ENCODE measurements around the gene KCNIP1.
A peak's percentile ranks its signal among the peaks of the same experiment; 100 is the strongest.

The KCNIP1 gene

DNA sequence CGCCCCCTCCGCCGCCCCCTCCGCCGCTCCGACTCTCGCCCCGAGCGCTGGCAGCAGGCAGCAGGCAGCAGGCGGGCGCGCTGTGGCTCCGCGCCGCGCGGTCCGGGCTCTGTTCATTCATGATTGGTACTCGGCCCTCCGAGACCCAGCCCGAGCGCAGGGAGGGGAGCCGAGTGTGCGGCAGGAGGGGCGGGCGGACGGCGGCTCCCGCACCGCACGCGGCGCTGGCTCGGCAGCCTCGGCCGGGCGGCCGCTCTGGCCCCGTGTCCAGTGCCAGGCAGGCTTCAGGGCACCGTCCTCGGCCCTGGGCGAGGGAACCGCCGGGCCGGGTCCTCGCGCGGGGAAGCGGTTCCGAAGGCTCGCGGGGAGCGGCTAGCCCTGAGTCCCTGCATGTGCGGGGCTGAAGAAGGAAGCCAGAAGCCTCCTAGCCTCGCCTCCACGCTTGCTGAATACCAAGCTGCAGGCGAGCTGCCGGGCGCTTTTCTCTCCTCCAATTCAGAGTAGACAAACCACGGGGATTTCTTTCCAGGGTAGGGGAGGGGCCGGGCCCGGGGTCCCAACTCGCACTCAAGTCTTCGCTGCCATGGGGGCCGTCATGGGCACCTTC, at the start of gene KCNIP1:
Gene KCNIP1, plus strand, starts transcription at position 31 of the 607 bp plus-strand sequence.
- DNase-seq = peak in 2 of 3 experiments; percentile 9 to 20

DNA sequence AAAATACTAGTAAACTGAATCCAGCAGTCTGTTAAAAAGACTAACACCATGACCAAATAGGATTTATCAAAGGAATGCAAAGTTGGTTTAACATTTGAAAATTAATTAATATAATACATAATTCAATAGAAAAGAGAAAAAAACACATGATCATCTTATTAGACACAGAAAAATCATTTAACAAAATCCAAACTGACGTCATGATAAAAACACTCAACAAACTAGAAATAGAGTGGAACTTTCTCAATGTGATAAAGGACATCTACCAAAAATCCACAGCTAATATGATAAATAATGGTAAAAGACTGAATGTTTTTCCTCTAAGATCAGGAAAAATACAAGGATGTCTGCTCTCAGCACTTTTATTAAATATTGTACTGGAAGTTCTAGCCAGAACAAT, 40.4 kb upstream of the KCNIP1 start:
- no peak for DNase-seq

DNA sequence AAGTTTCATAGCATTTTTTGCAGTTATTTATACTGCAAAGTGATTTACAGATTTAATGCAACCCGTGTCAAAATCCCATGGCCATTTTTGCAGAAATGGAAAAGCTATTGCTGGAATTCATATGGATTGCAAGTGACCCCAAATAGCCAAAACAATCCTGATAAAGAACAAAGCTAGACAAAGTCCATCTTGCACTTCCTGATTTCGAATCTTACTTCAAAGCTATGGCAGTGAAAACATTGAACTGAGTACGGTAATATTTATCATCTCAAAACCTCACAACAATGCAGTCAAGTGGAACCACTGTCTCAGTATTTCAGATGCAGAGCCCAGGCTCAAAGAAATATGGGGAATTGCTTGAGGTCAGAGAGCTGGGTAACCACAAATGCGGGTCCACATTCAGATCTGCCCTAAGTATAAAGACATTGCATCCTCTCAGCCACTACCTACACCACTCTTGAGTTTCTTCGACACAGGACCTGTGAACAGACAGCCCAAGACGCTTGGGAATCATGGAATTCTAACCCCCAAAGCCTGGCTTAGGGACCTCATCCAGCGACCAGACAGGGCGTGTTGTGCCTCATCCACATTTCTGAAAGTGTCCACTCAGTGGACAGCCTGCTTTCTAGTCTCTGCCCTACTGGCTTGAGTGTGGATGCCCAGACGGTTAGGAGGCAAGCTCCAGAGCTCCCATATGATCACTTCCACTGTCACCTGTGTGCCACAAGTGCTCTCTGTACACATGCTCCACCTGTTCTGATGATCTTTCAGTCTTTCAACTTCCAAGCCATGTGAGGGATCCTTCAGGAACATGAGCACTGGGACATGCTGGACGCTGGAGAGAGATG, 39.3 kb upstream of the KCNIP1 start:
- no peak for DNase-seq

DNA sequence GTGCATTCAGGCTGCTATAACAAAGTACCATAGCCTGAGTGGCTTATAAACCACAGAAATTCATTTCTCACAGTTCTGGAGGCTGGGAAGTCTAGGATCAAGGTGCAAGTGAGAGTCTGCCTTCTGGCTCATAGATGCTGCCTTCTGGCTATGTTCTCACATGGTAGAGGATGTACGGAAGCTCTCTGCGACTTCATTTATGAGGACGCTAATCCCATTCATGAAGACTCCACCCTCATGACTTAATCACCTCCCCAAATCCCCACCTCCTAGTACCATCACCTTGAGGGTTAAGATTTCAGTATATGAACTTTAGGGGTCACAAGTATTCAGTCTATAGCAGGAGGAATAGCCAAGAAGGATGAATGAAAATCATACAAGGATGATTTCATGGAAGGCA, 37.3 kb upstream of the KCNIP1 start:
- DNase-seq = no peak

DNA sequence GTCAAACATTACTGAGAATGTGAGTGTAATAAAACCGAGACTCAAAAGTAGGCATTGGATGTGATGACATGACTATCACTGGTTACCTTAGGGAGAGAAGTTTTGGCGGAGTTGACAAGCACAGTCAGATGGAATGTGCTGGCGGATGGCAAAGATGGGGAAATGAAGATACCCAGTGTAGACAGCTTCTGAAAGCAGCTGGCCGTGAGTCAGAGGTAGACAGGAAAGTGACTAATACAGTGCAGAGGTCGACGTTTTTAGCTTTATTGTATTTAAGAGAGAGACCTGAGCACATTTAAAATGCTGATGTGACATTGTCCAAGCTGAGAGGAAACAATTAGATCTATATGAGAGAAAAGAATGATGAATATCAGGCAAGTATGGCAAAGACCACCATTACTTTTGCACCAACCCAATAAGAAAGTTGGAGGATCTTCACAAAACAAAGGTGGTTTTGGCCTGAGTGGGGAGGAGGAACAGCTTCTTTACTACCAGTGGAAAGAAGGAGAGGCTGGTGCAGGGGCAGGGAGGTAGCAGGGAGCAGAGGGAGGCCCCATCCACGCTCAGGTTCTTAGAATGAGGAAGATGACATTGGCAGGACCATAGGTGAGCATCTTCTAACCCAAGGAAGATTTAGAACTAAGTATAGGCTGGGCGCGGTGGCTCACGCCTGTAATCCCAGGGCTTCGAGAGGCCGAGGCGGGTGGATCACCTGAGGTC, 36.7 kb upstream of the KCNIP1 start:
- no peak for DNase-seq

DNA sequence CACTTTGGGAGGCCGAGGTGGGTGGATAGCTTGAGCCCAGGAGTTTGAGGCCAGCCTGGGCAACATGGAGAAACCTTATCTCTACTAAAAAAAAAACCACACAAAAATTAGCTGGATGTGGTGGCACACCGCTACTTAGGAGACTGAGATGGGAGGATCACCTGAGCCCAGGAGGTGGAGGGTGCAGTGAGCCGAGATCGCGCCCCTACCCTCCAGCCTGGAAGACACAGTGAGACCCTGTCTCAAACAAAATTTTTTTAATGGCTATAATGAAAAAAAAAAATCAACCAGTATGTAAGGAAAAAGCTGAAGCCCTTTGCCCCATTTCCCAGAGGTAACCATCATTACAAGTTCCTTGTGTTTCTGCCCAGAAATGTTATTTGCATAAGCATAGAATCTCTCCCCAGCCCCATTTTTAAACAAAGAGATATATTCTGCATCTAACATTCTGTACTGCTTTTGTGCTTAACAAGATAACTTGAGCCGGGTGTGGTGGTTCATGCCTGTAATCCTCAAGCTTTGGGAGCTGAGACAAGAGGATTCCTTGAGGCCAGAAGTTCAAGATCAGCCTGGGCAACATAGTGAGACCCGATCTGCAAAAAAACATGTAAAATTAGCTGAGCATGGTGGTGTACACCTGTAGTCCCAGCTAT, 35.1 kb upstream of the KCNIP1 start:
- DNase-seq = no peak

DNA sequence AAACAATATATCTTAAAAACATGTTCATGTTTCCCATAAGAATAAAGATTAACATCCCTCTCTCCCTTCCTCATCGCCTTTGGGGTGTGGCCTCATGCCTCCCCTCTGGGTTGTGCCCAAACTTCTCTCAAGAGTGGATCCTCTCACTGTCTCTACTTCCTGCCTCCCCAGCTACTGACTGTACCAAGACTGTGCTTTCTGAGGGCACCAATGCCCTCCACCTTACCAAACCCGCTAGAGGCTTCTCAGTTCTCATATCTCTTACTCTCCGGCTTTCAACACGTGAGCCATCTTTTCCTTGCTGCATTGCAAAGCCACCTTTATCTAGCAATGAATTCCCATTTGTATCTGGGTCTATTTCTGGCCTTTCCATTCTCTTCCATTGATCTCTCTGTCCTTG, 34.4 kb upstream of the KCNIP1 start:
- no peak for DNase-seq

DNA sequence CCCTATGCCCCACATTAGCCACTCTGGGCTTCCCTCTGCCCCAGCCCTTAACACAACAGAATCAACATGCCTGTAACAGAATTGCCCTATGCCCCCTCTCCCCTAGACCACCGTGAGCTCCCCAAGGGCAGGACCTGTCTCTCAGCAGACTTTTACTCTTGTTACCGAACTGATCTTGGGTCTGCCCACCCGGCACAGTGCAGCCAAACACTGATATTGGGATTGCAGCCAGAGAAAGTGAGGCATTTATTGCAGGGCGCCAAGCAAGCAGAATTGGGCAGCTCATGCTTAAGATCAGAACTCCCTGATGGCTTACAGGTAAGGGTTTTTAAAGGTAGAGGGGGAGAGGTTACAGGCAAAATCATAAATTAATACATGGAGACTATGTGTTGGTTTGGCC, 33.5 kb upstream of the KCNIP1 start:
- no peak for DNase-seq

DNA sequence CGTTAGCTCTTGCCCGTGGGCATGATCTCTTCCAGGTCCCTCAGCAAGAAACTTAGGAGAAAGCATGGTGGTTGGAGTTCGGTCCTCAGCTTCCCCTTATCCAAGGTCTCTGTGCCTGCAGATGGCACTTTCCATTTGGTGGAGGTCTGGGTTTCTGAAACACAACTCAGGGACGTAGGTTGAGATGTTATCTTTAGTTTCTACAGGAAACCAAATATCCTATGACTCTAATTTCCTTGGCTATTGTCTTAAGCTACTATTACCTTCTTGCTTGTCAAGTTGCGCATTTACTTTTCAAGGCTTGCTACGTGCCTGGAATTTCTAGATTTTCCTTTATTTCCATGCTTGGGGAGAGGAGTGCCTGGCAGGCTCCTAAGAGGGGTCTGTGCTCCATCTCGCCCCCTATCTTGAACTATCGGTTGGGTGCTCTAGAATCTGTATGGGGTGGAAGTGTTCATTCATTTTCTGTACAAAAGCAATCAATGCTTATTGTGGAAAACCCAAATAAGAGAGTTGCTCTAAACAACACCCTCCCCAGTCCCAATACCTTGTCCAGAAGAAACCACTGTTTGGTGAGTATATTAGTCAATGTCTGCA, 32.9 kb upstream of the KCNIP1 start:
- DNase-seq = no peak

DNA sequence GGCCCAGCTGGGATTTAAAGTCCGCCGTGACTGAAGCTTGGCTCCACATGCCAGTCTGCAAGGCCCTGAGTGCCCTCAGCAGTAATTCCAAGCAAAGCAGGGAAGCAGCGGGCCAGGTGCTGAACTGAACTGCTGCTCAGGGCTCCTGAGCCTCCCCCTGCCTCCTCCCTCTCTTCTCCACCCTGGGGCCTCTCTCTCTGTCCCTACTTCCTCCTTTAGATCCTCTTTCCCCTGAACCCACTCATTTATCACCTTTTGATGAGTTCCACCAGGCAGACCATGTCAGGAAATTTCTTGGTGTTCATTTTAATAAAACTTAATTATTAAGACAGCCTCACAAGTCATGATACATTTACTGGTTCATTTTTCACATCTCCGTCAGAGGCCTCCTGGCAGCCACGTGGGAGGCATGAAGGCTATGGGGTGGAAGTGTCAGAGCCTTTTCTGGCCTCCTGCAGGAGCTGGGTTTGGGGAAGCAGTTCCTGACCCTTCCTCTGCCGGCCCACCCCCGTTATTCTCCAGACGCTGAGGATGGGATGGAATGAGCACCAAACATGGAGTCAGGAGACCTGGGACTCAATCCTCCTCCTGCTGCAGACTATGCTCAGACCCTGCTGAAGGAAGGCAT, 32.2 kb upstream of the KCNIP1 start:
- DNase-seq = no peak

DNA sequence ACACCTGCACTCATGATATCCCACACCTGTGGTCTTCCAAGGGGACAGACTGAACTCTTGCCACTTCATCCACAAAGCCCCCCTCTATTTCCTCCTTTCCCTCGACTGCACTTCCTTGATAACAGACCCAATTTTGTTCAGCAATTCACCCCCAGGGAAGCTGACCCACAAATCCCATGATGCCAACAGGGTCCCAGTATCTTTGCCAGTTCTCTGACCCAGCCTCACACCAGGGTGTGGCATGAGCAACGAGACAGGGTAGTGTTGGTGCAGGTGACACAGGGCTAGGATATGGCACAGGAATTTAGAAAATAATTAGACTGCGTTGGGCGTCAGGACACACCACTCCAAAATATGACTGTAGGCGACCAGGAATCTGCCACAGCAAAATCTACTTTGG, 30.2 kb upstream of the KCNIP1 start:
- DNase-seq = no peak

DNA sequence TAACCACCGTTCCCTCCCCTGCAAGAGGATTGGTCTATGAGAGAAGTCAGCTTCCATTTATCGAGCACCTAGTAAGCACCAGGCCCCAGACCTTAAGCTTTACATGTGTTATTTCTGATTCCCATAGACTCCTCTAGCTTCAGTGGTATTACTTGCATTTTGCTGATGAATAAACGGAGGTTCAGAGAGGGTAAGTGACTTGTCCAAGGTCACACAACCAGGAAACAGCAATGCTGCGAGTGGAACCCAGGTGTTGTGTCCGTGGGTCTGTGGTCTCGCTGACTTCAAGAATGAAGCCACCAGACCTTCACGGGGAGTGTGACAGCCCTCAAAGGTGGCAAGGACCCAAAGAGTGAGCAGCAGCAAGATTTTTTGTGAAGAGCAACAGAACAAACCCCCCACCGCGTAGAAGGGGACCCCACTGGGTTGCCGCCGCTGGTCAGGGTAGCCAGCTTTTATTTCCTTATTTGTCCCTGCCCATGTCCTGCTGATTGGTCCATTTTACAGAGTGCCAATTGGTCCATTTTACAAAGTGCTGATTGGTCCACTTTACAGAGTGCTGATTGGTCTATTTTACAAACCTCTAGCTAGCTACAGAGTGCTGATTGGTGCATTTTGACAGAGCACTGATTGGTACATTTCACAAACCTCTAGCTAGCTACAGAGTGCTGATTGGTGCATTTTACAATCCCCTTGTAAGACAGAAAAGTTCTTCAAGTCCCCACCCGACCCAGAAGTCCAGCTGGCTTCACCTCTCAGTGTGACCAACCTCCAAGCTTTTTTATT, 29.1 kb upstream of the KCNIP1 start:
- no peak for DNase-seq

DNA sequence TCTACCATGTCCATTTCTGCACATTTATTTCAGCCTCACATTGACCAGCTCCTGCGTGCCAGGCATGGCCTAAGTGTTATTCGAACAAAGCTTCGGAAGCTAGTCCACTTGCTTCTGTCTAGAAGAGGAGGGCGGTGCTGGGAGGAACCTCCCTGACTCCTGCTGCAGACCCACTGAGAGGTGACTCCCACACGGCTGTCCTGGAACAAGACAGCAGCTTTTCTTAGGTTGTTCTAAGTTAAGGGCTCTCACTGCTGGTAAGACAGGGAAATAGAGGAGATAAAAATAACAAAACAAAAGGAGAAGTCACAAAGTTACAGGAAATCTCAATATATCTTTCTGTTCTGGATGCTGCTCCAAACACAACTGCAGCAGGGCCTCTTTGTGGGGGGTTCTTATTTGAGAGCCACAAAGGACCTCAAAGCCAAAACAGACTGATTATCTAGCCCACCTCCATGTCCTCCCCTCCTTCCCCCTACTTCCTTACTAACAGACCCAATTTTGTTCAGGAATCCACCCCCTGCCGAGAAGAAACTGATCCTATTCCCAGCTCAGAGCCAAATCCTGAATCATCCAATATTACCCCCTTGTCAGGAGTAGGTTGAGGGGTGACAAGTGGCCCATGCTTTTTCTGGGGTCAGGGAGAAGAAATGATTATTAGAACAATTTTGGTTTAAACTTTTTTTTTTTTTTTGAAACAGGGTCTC, 28.4 kb upstream of the KCNIP1 start:
- no peak for DNase-seq

DNA sequence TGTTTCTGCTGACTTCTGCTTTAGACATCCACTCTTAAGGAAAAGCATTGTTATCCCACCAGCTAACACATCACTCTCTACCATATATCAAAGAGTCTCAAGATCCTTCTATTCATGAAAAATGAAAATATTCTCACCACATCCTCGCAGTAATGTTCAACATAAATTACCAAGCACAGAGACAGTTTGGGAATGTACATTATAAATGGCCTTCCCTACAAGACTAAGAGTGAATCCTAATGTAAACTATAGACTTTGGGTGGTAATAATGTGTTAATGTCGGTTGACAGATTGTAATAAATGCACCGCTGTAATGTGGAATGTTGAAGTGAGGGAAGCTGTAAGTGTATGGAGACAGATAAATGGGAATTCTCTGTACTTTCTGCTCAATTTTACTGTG, 27.1 kb upstream of the KCNIP1 start:
- DNase-seq = no peak

DNA sequence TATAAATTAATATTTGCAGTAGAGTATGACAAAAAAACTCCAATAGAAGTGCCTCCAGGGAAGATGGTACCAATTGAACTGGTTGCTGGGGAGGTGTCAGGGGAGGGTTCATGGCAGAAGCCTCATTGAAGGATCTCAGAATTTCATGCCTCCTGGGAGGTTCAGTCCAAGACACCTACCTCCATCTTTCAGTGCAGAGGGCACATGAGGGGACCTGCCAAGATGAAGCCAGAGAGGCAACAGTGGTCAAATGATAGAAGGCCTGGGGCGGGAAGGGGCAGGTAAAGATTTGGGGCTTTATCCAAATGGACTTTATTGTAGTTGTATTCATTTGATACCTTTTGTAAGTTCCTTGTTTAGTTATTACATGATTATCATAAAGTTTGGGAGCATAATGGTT, 25.9 kb upstream of the KCNIP1 start:
- DNase-seq = no peak

DNA sequence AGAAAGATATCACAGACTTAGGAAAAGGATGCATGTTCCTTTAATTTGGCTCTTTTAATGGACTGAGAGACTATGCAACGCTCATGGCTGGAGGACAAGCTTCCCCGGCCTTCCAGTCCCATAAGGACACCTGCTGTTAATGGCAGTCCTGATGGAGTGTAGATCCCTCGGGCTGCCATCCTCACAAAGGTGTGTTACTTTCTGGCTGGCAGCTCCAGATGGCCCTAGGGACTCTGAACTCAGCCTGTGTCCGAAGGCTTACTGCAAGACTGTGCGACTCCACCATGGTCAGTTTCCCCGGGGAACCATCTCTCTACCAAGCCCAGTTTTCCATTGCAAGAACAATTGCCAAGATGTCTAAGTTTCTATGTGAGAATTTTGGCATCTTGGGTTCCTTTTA, 25.5 kb upstream of the KCNIP1 start:
- DNase-seq = no peak

DNA sequence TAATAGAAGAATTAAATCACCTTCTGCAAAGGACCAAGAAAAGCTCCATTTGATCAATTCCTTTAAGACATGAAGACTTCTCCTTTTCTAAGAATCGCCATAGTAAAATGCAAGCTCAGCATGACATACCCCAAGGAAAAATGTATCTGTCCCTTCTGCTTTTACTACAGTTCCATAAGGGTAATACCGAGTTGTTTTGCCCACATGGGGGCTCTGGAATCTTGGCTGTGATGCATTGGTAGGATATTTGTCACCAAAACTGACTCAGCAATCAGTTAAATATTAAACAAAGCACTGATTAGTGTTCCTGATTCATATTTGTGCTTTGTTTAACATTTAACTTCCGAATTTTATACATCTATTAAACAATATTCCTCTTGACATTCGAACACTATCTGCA, 24.3 kb upstream of the KCNIP1 start:
- no peak for DNase-seq

DNA sequence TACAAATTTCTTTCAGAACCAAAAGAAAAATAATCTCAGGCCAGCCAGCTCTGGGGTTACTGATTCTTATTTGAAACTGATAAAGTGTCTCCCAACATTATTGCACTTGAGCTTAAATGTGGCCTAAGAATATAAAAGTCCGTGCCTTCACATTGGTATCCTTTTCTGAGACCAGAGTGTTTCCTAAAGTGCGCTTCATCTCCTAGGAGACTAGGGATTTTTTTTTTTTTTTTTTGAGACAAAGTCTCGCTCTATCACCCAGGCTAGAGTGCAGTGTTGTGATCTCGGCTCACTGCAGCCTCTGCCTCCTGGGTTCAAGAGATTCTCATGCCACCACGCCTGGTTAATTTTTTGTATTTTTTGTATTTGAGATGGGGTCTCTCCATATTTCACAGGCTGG, 23.6 kb upstream of the KCNIP1 start:
- DNase-seq = no peak

DNA sequence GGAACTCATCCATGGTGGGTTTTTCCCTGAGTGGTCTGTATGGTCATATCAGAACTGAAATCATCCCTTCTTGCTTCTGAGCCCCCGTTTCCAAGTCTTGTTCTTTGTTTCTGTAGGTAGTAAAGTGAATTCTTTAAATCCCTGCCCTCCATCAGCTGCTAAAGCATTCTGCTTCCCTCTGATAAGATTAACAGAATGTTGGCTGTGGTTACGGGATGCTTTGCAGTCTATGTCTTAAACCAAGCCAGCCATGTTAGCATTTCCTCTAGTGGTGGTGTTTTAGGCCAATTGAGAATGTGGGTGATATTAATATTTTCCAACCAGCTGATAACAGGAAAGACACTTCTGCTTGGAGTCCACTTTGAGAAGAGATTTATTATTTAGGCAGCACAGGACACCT, 22.0 kb upstream of the KCNIP1 start:
- DNase-seq = no peak

DNA sequence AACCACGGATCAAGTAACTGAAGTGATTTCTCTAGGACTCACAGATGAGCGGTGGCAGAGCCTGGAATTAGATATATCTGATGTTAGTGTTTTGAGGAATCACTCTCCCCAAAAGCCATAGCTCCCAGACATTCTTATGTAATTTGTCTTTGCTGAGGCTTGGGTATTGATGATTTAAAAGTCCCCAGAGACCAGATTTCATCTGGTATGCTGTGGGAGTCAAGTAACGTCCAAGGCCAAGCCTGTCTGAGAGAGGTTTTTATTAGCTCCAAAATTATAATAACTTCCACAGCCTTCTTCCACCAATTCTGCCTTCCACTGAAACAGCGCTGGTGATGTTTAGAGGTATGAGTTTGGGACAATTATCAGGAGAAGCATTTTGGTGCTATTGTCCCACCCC, 21.3 kb upstream of the KCNIP1 start:
- DNase-seq = no peak
